SHP77 treated with DMSO at 0.1 percent for 48 hours (cell line): ENCODE results near the gene ADGRV1.
"Not testable (repeated sequence)": the region's sequence is repeated elsewhere in the genome, so short reads cannot be mapped to it uniquely, and the experiment has no call there.

Experiments
- DNase-seq: peaks from one replicate; lab custom pipeline; 2025; lab: John Stamatoyannopoulos, UW

ADGRV1 gene

DNA sequence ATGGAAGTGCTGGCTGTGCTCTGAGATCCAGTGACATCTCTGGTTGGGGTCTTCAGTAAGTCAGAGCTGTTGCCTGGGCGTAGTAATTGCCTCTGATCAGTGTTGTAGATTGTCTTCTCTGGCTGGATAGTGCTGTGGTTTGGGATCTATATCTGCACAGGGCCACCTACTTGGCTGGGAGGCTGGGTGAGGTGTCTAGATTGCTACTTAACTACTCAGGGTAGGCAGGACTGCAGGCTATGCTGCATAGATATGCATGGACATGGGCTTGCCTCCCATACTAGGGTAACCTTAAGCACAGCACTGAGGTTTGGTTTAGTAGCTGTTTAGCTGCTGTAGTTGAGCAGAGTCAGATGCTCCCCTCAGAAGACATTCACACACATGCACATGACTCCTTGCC, 181.0 kb downstream of the ADGRV1 start:
- no peak for DNase-seq

DNA sequence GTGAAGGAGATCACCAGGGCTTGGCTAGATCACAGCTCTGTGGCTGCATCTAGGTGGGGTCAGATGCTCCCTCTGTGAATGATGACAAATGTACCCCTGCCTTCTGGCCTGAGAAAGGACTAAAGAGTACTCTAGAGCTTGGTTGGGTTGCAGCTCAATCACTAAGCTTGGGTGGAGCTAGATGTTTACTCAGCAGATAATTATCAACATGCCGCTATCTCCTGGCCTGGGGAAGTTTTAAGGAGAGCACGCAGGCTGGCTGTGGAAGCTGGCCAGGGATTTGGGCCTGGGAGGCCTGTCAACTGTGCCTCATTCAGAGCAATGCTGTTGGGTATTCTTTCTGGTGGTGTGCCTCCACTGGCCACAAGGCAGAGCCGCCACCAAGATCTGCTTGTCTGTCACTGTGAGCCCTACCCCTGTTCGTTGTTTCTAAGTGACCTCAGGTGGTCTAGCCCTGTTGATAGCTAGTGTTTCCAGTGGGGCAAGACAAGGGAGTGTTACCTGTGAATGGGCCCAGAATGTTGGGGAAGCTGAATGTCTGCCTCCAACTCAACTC, 181.7 kb downstream of the ADGRV1 start:
- DNase-seq = no peak

DNA sequence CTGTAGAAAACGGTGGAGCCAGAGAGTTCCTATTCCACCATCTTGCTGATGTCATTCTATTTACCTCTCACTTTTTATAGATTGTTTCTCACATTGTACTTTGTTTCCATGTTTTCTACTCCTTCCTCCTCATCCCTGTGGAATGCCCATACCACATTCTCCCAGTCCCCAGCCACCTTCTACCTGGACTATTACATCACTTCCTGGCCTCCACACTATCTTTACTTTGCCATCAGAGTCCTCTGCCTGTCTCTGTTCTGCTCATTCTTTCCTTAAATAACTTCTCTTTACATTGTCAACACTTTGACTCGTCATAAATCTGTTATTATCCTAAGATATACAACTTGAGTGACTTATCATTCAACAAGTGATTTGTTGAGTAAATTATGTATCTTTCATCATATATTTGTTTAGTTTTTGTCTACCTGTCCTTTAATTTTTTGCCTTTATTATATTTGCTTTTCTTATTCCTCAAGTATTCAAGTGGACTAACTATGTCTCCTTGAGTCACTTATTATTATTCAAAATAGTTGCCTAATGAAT, 182.5 kb downstream of the ADGRV1 start:
- DNase-seq = no peak

DNA sequence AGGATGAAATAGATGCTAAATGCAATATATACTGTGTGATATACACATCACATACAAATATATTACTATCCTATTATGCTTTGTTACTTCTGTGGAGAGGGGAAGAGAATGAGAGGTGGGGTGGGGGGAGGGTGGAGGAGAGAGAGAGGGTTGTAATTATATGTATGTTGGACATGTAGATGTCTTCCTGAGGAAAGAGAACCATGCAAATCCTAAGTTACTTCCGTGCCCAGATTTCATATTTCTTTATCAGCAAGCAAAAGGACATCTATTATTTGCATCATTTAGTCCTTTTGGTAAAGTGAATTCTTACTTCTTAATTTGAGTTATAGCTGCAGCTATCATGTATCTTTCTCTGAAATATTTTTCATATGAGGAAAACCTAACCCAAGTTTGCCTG, 187.5 kb downstream of the ADGRV1 start:
- DNase-seq = no peak

DNA sequence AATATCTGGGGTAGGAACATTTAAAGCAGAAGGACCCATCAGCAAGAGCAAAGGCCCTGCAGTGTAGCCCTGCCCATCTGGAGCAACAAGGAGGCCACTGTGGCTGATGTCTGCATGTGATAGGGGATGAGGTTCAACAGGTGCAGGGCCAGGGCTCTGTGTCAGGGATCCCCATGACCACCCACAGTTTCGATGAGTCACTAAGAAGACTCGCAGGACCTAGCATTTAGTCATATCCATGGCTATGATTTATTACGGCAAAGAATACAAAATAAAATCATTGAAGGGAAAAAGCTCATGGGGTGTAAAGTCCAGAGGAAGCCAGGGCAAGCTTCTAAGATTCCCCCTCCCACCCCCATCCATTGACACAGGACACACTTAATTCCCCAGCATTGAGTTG, 188.6 kb downstream of the ADGRV1 start:
- no peak for DNase-seq

DNA sequence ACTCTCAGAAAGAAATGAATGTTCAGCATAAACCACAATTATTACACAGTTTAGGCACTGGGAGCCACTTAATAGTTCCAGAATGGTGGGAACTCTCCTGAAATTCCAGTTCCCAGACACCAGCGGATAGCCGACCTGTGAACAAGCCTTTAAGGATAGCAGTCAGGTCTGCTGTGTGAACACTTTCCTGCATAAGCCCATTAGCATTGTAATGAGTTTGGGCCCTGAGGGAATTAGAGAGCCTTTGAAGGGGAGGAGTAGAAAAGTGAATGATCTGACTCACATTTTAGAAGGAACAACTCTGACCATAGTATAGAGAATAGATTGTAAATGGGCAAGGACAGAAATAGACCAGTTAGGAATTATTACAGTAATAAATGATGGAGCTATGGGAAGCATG, 189.1 kb downstream of the ADGRV1 start:
- no peak for DNase-seq

DNA sequence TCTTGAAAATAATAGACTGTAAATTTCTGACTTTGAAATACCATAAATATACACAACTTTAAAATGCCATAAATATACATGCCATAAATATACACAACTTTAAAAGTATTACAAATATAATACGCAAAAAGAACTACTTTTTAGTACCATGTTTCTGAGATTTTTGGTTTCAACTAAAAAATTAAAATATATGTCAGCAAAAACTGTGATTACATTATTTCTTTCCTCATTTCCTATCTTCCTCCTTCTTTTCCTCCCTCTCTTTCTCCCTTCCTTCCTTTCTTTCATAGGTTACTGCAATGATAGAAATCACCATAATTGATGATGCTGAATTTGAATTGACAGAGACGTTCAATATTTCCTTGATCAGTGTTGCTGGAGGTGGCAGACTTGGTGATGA, 200.5 kb downstream of the ADGRV1 start:
- no peak for DNase-seq

DNA sequence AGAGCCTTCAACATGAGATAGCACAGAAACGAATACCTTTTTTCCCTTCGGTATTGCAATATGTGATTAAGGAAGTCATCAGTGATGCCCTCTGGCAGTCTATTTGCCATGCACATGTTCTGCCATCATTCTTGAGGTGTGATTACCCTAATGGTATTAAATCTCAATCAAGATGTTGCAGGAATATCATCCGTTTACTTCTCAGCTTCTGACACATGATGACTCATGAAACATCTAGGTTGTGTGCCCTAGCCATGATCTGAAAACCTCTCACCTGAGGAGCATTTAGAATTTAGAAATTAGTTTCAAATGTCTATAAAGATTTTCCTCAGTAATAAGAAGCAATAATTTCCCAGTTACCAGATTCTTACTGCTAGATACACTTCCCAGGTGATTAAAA, 209.1 kb downstream of the ADGRV1 start:
- DNase-seq = no peak

DNA sequence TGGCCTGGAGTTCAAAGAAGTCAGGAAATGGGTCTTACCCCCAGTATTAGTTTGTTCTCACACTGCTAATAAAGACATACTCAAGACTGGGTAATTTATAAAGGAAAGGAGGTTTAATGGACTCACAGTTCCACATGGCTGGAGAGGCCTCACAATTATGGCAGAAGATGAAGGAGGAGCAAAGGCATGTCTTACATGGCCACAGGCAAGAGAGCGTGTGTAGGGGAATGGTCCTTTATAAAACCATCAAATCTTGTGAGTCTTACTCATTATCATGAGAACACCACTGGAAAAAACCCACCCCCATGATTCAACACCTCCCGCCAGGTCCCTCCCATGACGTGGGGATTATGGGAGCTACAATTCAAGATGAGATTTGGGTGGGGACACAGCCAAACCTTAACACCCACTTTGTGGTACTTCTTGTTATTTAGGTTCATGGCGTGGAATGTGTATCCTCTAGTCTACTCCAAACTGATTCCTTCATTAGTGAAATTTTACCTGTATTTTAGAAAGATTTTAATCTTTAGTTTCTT, 211.5 kb downstream of the ADGRV1 start:
- not testable (repeated sequence) for DNase-seq

DNA sequence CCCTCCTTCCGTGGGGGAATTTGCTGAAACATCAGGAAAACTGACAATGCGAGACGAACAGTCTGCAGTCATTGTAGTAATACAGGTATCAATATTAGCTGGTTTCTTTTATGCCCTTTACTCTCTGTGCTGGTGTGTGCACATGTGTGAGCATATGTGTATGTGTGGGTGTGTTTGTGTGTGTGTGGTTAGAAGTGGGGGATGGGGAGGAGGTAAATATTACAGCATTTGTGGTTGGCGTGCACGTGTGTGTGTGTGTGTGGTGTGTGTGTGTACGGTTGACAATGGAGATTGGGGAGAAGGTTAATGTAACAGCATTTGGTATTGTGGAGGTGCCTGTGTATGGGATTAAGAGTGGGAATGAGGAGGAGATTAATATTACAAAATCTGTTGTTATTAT, 219.4 kb downstream of the ADGRV1 start:
- no peak for DNase-seq

DNA sequence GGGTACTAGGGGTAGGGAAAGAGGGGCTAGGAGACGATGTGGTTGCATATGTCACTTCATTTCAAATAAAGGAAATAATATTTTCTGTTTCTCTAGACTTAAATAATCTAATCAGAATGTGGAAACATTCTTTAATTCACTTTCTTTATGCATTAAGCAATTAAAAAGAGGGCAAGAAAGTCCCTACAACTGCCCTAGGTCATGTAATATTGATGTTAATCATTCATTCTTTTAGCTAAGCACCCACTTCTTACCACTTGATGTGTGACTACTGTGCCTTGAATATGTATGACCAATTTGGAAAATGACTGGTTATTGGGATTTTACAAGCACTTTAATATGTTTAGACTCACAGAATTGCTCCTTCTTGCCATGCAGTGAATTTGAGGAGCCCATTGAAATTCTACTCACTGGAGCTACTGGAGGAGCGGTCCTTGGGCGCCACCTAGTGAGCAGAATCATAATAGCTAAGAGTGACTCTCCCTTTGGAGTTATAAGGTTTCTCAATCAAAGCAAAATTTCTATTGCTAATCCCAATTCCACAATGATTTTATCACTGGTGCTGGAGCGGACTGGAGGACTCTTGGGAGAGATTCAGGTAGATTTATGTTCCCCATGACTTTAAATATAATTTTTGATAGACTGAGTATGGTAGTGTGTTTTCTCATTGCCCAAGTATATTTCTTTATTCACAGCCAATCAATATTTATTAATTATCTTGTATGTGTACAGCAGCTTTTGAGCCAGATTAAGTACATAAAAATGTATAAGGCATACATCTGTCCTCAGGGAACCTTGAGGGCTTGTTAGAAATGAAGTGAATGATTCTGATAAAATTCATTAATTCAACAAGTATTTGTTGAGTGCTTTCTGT, 225.1 kb downstream of the ADGRV1 start:
- DNase-seq = peak; percentile 34

DNA sequence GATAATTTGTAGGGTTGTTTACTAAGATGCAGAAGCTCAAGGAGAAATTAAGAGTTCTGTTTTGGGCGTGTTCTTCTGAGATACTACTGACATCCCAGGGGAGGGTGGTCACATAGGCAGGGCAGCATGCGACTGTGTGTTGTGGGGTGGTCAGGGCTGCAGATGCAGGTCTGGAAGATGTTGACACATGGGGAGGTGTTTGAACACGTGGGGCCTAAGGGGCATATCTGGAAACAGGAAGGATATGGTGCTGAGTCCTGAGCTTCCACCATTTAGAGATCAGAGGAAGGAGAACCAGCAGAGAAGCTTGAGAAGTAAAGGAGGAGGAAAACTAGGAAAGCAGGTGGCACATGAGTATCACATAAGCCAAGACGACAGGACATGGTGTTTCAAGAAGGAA, 228.2 kb downstream of the ADGRV1 start:
- DNase-seq = no peak

DNA sequence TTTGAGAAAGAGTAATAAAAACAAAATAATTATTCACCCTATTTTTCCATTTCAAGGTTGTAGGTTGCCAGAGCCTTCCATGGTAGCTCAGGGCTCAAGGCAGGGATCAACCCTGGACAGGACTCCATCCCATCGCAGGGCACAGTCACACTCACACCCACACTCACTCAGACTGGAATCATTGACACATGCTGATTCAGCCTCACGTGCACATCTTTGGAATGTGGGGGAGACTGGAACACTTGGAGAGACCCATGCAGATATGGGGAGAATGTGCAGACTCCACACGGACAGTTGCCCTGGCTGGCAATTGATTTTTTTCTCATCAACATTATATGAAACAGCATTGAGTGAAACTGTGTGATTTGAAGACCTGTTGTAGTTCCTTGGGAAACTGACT, 234.1 kb downstream of the ADGRV1 start:
- no peak for DNase-seq

DNA sequence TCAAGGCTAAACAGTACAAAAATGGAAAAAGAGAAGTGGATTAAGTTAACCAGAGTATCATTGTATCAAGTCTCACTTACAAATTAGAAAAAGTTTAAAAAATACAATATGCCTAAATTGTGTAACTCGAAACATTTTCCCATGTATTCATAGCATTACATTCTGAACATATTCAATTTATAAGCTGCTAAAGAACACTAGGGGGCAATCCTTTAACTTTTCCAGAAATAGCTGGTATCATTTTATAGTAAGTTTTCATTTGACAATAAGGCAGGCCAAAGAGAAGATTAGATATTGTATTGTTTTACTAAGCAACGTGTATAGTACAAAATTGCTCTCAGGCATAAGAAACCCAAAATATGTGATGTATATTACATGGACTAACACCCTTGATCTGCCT, 234.6 kb downstream of the ADGRV1 start:
- no peak for DNase-seq

DNA sequence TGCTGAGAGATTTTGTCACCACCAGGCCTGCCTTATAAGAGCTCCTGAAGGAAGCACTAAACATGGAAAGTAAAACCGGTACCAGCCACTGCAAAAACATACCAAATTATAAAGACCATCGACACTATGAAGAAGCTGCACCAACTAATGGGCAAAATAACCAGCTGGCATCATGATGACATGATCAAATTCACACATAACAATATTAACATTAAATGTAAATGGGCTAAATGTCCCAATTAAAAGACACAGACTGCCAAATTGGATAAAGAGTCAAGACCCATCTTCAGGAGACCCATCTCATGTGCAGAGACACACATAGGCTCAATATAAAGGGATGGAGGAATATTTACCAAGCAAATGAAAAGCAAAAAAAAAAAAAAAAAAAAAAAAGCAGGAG, 238.3 kb downstream of the ADGRV1 start:
- not testable (repeated sequence) for DNase-seq

DNA sequence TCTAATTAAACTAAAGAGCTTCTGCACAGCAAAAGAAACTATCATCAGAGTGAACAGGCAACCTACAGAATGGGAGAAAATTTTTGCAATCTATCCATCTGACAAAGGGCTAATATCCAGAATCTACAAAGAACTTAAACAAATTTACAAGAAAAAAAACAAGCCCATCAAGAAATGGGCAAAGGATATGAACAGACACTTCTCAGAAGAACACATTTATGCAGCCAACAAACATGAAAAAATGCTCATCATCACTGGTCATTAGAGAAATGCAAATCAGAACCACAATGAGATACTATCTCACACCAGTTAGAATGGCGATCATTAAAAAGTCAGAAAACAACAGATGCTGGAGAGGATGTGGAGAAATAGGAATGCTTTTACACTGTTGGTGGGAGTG, 241.5 kb downstream of the ADGRV1 start:
- DNase-seq = not testable (repeated sequence)

DNA sequence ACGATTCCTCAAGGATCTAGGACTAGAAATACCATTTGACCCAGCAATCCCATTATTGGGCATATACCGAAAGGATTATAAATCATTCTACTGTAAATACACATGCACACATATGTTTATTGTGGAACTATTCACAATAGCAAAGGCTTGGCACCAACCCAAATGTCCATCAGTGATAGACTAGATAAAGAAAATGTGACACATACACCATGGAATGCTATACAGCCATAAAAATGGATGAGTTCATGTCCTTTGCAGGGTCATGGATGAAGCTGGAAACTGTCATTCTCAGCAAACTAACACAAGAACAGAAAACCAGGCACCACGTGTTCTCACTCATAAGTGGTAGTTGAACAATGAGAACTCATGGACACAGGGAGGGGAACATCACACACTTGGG, 241.9 kb downstream of the ADGRV1 start:
- not testable (repeated sequence) for DNase-seq

DNA sequence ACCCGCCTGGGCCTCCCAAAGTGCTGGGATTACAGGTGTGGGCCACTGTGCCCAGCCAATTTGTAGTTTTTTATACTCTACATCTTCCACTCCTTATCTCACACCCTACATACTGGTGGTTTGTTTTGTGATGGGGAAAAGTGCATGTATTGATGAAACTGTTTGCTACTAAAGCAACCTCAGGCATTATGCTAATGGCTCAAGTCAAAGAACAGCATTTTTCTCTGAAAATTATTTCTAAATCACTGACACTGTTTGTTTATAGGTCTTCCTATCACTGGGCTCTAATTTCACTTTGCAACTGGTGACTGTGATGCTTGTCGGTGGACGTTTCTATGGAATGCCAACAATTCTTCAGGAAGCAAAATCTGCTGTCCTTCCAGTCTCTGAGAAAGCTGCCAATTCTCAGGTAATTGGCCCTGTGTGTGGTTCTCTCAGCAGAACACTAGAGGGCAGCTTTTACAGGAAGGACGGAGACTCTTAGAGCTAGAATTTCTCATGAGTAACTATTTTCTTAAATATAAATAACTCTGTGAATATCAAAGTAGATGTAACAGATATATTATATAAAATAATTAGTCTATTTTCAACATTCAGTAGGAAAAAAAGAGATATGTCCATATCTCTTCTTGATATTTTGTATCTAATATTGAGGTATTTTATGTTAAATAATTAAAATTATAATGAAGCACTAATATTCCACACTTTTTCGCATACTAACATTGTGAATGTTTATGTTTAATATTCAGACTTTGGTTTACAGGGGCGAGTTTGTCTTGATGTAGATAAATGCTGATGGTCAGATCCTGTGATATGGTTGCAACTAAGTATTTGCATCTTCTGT, 244.1 kb downstream of the ADGRV1 start:
- peak; percentile 1 for DNase-seq

DNA sequence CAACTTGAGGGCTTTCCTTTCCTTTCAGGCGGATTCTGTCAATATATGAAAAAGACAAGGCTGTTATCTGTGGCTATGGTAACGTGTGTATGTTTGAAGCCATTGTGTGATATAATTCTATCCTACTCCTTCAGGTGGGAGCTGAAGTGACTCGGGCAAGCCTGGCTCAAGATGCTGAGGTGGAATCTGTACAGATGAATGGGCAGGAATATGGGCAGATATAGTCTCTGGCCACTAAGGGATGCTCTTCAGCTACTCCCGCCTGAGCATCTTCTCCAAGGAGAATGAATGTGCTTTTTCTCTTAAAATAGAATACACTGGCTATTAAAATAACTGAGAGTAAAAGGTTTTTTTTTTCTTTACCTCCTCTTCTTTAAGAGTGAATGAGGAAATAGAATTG, 244.8 kb downstream of the ADGRV1 start:
- no peak for DNase-seq

DNA sequence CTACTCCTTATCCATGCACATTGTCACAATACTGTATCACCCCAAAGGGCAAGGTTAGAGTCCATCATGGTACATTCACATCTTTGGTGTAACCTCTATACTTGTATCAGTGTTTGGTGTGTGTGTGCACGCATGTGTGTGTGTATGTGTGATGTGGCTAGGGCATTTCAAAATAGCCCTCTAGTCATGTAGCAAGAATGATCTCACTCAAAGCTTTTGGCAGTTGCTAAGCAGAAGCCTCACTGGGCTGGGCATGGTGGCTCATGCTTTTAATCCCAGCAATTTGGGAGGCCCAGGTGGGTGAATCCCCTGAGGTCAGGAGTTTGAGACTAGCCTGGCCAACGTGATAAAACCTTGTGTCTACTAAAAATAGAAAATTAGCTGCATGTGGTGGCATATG, 245.3 kb downstream of the ADGRV1 start:
- DNase-seq = no peak

DNA sequence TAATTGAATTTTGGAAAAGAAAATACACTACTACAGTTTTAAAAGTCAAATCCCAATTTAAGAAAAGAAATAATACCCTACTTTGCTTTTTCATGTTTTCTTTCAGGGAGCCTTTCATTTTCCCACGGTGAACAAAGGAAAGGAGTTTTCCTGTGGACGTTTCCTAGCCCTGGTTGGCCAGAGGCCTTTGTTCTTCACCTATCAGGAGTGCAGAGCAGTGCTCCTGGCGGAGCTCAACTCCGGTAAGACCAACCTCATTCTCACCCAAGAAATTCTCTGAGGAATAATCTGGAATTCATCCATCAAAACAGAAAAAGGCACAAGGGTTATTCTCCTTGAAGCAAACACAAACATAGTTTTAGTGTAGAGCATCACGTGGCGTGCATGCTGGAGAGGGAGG, 248.9 kb downstream of the ADGRV1 start:
- DNase-seq = no peak

DNA sequence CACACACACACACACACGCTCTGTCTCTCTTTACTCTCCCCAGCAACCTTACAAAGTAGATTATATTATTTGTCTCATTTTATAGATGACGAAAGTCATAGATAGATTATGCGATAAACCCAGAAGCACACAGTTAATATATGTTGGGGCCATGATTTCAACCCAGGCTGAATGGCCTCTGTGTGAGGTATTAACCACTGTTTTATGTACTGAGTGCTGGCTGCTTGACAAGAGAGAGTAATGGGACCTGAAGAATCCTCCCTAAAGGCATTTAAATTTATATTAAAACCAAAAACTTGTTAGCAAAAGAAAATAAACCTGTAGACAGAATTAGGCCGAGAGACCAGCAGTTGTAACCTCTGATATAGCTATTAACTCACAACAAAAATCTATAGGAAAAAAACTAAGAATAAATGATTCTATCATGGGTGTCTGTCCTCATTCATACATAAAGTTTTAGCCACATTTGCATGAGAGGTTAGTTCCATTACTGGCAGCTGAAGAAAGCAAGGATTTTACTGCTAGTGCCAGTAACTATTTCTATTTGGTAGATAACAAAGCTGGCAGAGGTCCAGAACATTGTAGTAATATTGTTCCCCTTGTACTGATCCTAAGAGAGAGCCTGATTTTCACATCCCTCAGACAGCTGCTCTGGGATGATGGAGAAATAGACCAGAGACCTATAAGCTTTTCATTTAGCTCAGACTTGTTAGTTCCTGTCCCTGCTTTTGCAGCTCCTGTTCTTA, 250.9 kb downstream of the ADGRV1 start:
- DNase-seq = no peak
